ENCODE data around the gene TMEM108. TPM values are rescaled to one million over a fixed set of nuclear protein-coding genes. Genes with fewer than 3 reads are reported as not detected.

TMEM108 gene
- polyA plus RNA-seq, 1 donor from 2014 or later: 2.1 TPM

DNA sequence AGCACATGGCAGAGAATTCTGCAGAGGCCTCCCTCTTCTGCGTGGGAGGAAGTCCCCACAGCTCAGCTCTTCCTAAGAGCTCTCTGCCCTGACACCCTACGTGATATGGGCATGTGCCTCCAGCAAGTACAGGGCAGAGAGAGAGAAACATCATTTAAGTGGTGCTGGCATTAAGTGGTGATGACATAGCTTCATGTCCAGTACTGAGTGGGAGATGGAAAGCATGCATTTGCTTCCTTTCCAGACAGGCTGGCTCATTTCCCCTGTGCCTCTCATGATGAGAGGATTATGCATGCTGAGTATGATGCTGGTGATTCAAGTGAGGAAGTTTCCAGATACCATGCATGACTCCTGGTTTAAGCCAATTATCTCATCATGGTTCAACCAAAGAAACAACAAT is 388.5 kb downstream of the TMEM108 start:
- no peaks in the 10 kb centered on the region for H4K20me1 ChIP-seq (ENCODE audit: insufficient read depth)
- H3K4me2 ChIP-seq (ENCODE audit: low read length): no peak overlapping the region
- no peak overlapping the region for H3K27ac ChIP-seq (ENCODE audit: low read length)
- no peak overlapping the region for H2AFZ ChIP-seq (ENCODE audit: low read depth, low read length)
- H3K79me2 ChIP-seq (replicated peaks; ENCODE audit: insufficient read depth, low read length): no peaks in the 10 kb centered on the region
- H3K4me3 ChIP-seq (ENCODE audit: low read length): no peak overlapping the region
- no peaks in the 10 kb centered on the region for H3F3A ChIP-seq (ENCODE audit: insufficient read depth, low read length, poor library complexity, severe bottlenecking)
- no peak overlapping the region for H3K9ac ChIP-seq (ENCODE audit: low read length)
- H3K9me3 ChIP-seq (ENCODE audit: low read length): no peaks in the 10 kb centered on the region
- no peaks in the 10 kb centered on the region for H3K36me3 ChIP-seq (ENCODE audit: insufficient read depth, low read length)
- no peaks in the 10 kb centered on the region for H3K9me2 ChIP-seq (ENCODE audit: insufficient read depth, low read length)
- TF ChIP-seq POLR2AphosphoS5 (IDR thresholded peaks at IDR 0.05): no peak
- no peak for TF ChIP-seq EZH2 (IDR thresholded peaks at IDR 0.05; ENCODE audit: borderline replicate concordance, insufficient read depth, low read length, poor library complexity, severe bottlenecking)
- TF ChIP-seq, protein P1, sequence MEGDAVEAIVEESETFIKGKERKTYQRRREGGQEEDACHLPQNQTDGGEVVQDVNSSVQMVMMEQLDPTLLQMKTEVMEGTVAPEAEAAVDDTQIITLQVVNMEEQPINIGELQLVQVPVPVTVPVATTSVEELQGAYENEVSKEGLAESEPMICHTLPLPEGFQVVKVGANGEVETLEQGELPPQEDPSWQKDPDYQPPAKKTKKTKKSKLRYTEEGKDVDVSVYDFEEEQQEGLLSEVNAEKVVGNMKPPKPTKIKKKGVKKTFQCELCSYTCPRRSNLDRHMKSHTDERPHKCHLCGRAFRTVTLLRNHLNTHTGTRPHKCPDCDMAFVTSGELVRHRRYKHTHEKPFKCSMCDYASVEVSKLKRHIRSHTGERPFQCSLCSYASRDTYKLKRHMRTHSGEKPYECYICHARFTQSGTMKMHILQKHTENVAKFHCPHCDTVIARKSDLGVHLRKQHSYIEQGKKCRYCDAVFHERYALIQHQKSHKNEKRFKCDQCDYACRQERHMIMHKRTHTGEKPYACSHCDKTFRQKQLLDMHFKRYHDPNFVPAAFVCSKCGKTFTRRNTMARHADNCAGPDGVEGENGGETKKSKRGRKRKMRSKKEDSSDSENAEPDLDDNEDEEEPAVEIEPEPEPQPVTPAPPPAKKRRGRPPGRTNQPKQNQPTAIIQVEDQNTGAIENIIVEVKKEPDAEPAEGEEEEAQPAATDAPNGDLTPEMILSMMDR (IDR thresholded peaks at IDR 0.05; ENCODE audit: poor library complexity, severe bottlenecking): no peak
- TF ChIP-seq RAD21 (conservative IDR thresholded peaks at IDR 0.05): no peak
- TF ChIP-seq SMC3 (conservative IDR thresholded peaks at IDR 0.05; ENCODE audit: poor library complexity): no peak
- no peak for TF ChIP-seq EP300 (conservative IDR thresholded peaks at IDR 0.05; ENCODE audit: poor library complexity, severe bottlenecking)
- TF ChIP-seq TAF1 (IDR thresholded peaks at IDR 0.05; ENCODE audit: low read depth): no peak
- TF ChIP-seq, protein P2, sequence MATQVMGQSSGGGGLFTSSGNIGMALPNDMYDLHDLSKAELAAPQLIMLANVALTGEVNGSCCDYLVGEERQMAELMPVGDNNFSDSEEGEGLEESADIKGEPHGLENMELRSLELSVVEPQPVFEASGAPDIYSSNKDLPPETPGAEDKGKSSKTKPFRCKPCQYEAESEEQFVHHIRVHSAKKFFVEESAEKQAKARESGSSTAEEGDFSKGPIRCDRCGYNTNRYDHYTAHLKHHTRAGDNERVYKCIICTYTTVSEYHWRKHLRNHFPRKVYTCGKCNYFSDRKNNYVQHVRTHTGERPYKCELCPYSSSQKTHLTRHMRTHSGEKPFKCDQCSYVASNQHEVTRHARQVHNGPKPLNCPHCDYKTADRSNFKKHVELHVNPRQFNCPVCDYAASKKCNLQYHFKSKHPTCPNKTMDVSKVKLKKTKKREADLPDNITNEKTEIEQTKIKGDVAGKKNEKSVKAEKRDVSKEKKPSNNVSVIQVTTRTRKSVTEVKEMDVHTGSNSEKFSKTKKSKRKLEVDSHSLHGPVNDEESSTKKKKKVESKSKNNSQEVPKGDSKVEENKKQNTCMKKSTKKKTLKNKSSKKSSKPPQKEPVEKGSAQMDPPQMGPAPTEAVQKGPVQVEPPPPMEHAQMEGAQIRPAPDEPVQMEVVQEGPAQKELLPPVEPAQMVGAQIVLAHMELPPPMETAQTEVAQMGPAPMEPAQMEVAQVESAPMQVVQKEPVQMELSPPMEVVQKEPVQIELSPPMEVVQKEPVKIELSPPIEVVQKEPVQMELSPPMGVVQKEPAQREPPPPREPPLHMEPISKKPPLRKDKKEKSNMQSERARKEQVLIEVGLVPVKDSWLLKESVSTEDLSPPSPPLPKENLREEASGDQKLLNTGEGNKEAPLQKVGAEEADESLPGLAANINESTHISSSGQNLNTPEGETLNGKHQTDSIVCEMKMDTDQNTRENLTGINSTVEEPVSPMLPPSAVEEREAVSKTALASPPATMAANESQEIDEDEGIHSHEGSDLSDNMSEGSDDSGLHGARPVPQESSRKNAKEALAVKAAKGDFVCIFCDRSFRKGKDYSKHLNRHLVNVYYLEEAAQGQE (IDR thresholded peaks at IDR 0.05; ENCODE audit: borderline replicate concordance): no peak
- no peak for TF ChIP-seq MXI1 (conservative IDR thresholded peaks at IDR 0.05; ENCODE audit: poor library complexity, severe bottlenecking)
- H3K27me3 ChIP-seq (ENCODE audit: insufficient read depth, low read depth, low read length): no peaks in the 10 kb centered on the region

DNA sequence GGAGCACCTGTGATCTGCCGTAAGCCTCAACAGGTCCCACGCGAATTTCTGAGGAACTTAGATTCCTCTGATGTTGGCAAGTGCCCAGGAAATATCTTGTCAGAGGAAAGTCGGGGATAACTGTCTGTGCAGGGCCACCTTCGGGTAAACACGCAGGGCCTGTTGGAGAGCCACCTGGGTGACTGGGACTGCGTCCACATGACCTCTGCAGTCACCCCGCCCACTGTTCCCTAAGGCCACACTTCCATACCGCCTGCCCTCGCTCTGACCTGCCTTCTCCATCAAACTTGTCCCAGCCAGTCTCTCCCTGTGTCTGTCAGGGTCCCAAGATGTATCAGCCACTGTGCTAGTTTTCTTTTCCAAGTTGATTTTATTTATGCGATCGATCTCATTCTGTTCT is 390.4 kb downstream of the TMEM108 start:
- no peaks in the 10 kb centered on the region for H3K79me2 ChIP-seq (replicated peaks; ENCODE audit: insufficient read depth, low read length)
- H3K27me3 ChIP-seq (ENCODE audit: insufficient read depth, low read depth, low read length): no peaks in the 10 kb centered on the region
- H2AFZ ChIP-seq (ENCODE audit: low read depth, low read length): no peak overlapping the region
- no peaks in the 10 kb centered on the region for H3K9me2 ChIP-seq (ENCODE audit: insufficient read depth, low read length)
- TF ChIP-seq TAF1 (IDR thresholded peaks at IDR 0.05; ENCODE audit: low read depth) (no peak), EP300 (conservative IDR thresholded peaks at IDR 0.05; ENCODE audit: poor library complexity, severe bottlenecking) (no peak), RAD21 (conservative IDR thresholded peaks at IDR 0.05) (no peak)
- TF ChIP-seq, protein P2 (IDR thresholded peaks at IDR 0.05; ENCODE audit: borderline replicate concordance): no peak
- TF ChIP-seq, protein P1 (IDR thresholded peaks at IDR 0.05; ENCODE audit: poor library complexity, severe bottlenecking): no peak
- H3K9me3 ChIP-seq (ENCODE audit: low read length): no peaks in the 10 kb centered on the region
- H4K20me1 ChIP-seq (ENCODE audit: insufficient read depth): no peaks in the 10 kb centered on the region
- H3K4me3 ChIP-seq (ENCODE audit: low read length): no peak overlapping the region
- H3F3A ChIP-seq (ENCODE audit: insufficient read depth, low read length, poor library complexity, severe bottlenecking): no peaks in the 10 kb centered on the region
- H3K36me3 ChIP-seq (ENCODE audit: insufficient read depth, low read length): no peaks in the 10 kb centered on the region
- no peak overlapping the region for H3K27ac ChIP-seq (ENCODE audit: low read length)
- H3K9ac ChIP-seq (ENCODE audit: low read length): no peak overlapping the region
- no peak overlapping the region for H3K4me2 ChIP-seq (ENCODE audit: low read length)

All from neural cell (in vitro differentiated cells).